Osteoblast (primary cell): ENCODE results near the gene RBAK. TPM values are rescaled to one million over a fixed set of nuclear protein-coding genes. Genes with fewer than 3 reads are reported as not detected.
A peak's percentile ranks its signal among the peaks of the same experiment; 100 is the strongest.

Experiments
- DNase-seq: peaks from one replicate; pipeline ENCODE4 v3.0.0; 2011; ENCODE audit warnings: low spot score, mixed read lengths; ENCODE audit not compliant: insufficient read length; ENCODE audit errors: missing footprints
- H2AFZ ChIP-seq: 2 replicates; pipeline ENCODE4 v1.6.0; 2011; ENCODE audit warnings: mild to moderate bottlenecking, low read length
- H3K27ac ChIP-seq: 2 replicates; pipeline ENCODE4 v1.5.1; 2011; ENCODE audit warnings: mild to moderate bottlenecking, low read depth, low read length, moderate library complexity
- H3K27me3 ChIP-seq: 2 replicates; pipeline ENCODE4 v1.6.0; 2012; ENCODE audit warnings: mild to moderate bottlenecking, control low read depth, inconsistent platforms, low read length, moderate library complexity; ENCODE audit not compliant: insufficient read depth
- H3K36me3 ChIP-seq: 2 replicates; pipeline ENCODE4 v1.5.1; 2011; ENCODE audit warnings: mild to moderate bottlenecking, low read length, control low read depth, moderate library complexity; ENCODE audit not compliant: insufficient read depth
- H3K4me1 ChIP-seq: 2 replicates; pipeline ENCODE4 v1.5.1; 2011; ENCODE audit warnings: mild to moderate bottlenecking, low read length, control low read depth, moderate library complexity; ENCODE audit not compliant: insufficient read depth
- H3K4me2 ChIP-seq: 2 replicates; pipeline ENCODE4 v1.6.0; 2011; ENCODE audit warnings: mild to moderate bottlenecking, low read length; ENCODE audit not compliant: insufficient read depth
- H3K4me3 ChIP-seq: fragments of 200-600 bp; sonication (generic); 3 replicates; pipeline ENCODE4 v1.5.1; 2012; ENCODE audit warnings: mild to moderate bottlenecking, low read length, inconsistent platforms; ENCODE audit not compliant: insufficient read depth
- H3K79me2 ChIP-seq: 2 replicates; pipeline ENCODE4 v1.6.0; 2012; ENCODE audit warnings: mild to moderate bottlenecking, low read length, control low read depth, inconsistent platforms; ENCODE audit not compliant: insufficient read depth
- H3K9me3 ChIP-seq: 2 replicates; pipeline ENCODE4 v1.5.1; 2011; ENCODE audit warnings: low read depth, low read length, control low read depth
- H4K20me1 ChIP-seq: 2 replicates; pipeline ENCODE4 v1.6.0; 2012; ENCODE audit warnings: mild to moderate bottlenecking, low read length, control low read depth; ENCODE audit not compliant: insufficient read depth
- total RNA-seq: library from RNA; depleted of rRNA; stranded (reverse); fragments of >200 nt; gene quantifications from 2 replicates; pipeline ENCODE4 v1.2.3, GENCODE V29; 2012
- TF ChIP-seq, protein P1 (sequence below): IDR thresholded peaks from 2 replicates; pipeline ENCODE4 v1.5.1; 2011; ENCODE audit warnings: mild to moderate bottlenecking, low read depth, low read length, moderate library complexity; ENCODE audit errors: extremely low read depth

The RBAK gene
- total RNA-seq: 10.6 and 10.9 TPM in 2 replicates

DNA sequence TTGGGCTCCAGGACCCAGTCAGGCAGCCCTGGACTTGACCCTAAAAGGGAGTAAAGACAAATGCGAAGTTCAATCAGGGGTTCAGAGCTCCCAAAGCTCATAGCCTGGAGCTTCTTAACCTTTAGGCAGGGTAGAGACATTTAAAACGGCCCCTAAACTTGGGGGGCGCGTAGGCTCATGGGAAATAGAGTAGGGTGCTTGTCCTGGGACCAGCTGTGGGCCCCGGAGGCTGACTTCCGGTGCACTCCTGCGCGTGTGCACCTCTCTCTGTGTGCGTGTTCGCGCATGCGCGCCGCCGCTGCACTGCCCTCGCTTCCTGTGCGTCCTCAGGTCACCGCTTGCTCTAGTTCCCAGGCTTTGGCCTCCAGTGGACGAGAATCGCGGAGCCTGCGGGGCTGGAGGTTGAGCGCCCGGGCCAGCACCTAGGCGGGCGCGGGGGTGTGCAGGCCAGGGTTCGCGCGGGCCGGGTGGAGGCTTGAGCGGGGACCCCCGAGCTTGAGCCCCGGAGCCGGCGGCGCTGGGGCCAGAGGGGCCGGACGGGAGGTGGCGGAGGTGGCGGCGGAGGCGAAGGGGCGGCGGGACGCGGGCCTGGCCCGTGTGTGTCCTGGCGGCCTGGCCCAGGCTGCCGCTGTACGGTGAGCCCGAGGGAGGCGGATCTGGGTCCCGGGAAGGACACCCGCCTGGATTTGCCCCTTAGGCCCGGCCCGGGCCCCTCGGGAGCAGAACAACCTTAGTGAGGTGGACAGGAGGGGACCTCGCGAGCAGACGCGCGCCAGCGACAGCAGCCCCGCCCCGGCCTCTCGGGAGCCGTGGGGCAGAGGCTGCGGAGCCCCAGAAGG is at the start of gene RBAK:
TSS of gene RBAK (plus strand) at position 303 of the 839 bp plus-strand sequence. CDS start 2,217 bp downstream, outside the sequence.
- Histone ChIP-seq H3K36me3 (peaks cover 17% of the 10 kb centered on the region), H4K20me1 (no peaks in the 10 kb centered on the region), H3K4me3 (peak within 1 kb of the TSS; percentile 86), H3K79me2 (peaks cover 28% of the 10 kb centered on the region), H3K9me3 (no peaks in the 10 kb centered on the region), H3K4me2 (peak within 1 kb of the TSS; percentile 86), H3K27ac (peak within 1 kb of the TSS; percentile 72), H3K27me3 (no peaks in the 10 kb centered on the region), H2AFZ (peak within 1 kb of the TSS; percentile 99), H3K4me1 (no peaks in the 10 kb centered on the region)
- peak; percentile 96 for DNase-seq
- TF ChIP-seq, protein P1, sequence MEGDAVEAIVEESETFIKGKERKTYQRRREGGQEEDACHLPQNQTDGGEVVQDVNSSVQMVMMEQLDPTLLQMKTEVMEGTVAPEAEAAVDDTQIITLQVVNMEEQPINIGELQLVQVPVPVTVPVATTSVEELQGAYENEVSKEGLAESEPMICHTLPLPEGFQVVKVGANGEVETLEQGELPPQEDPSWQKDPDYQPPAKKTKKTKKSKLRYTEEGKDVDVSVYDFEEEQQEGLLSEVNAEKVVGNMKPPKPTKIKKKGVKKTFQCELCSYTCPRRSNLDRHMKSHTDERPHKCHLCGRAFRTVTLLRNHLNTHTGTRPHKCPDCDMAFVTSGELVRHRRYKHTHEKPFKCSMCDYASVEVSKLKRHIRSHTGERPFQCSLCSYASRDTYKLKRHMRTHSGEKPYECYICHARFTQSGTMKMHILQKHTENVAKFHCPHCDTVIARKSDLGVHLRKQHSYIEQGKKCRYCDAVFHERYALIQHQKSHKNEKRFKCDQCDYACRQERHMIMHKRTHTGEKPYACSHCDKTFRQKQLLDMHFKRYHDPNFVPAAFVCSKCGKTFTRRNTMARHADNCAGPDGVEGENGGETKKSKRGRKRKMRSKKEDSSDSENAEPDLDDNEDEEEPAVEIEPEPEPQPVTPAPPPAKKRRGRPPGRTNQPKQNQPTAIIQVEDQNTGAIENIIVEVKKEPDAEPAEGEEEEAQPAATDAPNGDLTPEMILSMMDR: no peak

GRCh38 chr7:4996696-4997222 is 48.9 kb upstream of the RBAK start:
- Histone ChIP-seq H4K20me1 (peaks cover 13% of the 10 kb centered on the region), H3K4me2 (no peak overlapping the region), H3K27me3 (no peaks in the 10 kb centered on the region), H3K27ac (no peak overlapping the region), H3K36me3 (peaks cover 58% of the 10 kb centered on the region), H3K9me3 (no peaks in the 10 kb centered on the region), H3K4me3 (no peak overlapping the region), H2AFZ (no peak overlapping the region), H3K79me2 (peaks cover 1% of the 10 kb centered on the region), H3K4me1 (no peaks in the 10 kb centered on the region)
- TF ChIP-seq, protein P1: no peak
- DNase-seq: no peak

DNA sequence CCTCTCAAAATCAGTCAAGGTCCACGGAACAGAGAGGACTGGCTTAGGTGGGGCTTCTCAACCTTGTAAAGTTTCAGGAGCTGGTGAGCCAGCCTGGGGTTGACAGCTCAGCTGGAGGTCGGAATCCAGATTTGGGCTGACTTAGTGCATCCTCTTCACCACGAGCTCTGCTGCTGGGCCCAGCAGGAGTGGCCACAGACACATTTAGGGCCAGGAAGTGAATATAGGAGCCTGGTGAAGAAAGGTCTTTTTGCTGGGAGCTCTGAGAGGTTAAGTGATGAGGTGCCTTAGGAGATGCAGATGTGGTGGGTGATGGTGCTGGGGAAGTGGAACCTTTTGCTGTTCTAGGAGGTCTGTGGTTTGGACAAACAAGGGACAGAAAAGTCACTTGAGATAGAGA is 47.4 kb upstream of the RBAK start:
- TF ChIP-seq, protein P1: no peak
- Histone ChIP-seq H3K27ac (no peak overlapping the region), H3K27me3 (no peaks in the 10 kb centered on the region), H4K20me1 (peaks cover 10% of the 10 kb centered on the region), H3K4me1 (no peaks in the 10 kb centered on the region), H3K4me3 (no peak overlapping the region), H3K4me2 (no peak overlapping the region), H3K79me2 (no peaks in the 10 kb centered on the region), H2AFZ (no peak overlapping the region), H3K36me3 (peaks cover 47% of the 10 kb centered on the region), H3K9me3 (no peaks in the 10 kb centered on the region)
- DNase-seq: no peak

DNA sequence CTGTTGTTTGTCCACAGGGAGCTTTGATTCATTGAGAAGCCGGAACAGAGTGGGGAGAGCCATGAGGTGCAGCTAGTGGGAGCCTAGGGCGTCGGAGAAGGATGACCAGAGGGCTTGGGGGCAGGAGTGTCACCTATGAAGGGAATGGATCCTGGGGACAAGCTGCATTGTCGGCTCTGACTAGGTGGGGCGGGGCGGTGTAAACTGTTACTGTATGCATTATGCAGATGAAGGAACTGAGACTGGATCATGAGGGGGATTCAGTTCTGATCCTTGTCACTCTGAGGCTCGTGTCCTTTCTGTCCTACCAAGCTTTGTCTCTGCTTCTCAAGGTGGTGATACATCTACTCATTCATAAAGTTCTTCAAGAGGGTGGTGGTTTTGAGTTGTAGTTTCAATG is 46.8 kb upstream of the RBAK start:
- Histone ChIP-seq H3K79me2 (no peaks in the 10 kb centered on the region), H3K4me2 (no peak overlapping the region), H3K36me3 (peaks cover 41% of the 10 kb centered on the region), H3K4me1 (no peaks in the 10 kb centered on the region), H4K20me1 (peaks cover 7% of the 10 kb centered on the region), H2AFZ (no peak overlapping the region), H3K27ac (no peak overlapping the region), H3K9me3 (no peaks in the 10 kb centered on the region), H3K4me3 (no peak overlapping the region), H3K27me3 (no peaks in the 10 kb centered on the region)
- TF ChIP-seq, protein P1: no peak
- peak; percentile 78 for DNase-seq
